Thoracic aorta (tissue), 2 donors: Measurements from ENCODE around the gene MYO5B. TPM values are rescaled to one million over a fixed set of nuclear protein-coding genes. Genes with fewer than 3 reads are reported as not detected.

Experiments used
- ATAC-seq: fragments of 150-250 bp; one replicate; pipeline ENCODE4 v1.8.0; 2017; ENCODE audit warnings: low read depth; ENCODE audit not compliant: insufficient number of reproducible peaks, low FRiP score
- DNase-seq: peaks from one replicate; pipeline ENCODE4 v3.0.0-alpha.2; 2020; ENCODE audit warnings: low spot score
- H3K27ac ChIP-seq, 2 donors: fragments of 200-600 bp; sonication (generic); 1 replicate in 1 of 2; 2 replicates in 1 of 2; pipeline ENCODE4 v1.5.1; 2016; ENCODE audit warnings: mild to moderate bottlenecking in 2 of 2, moderate library complexity in 2 of 2
- H3K27me3 ChIP-seq: fragments of 200-600 bp; sonication (generic); replicated peaks from 2 replicates; pipeline ENCODE4 v1.6.0; 2016; ENCODE audit warnings: mild to moderate bottlenecking; ENCODE audit not compliant: insufficient read depth
- H3K36me3 ChIP-seq: fragments of 200-600 bp; sonication (generic); one replicate; pipeline ENCODE4 v1.5.1; 2016
- H3K4me1 ChIP-seq, 2 donors: fragments of 200-600 bp; sonication (generic); 1 replicate in 1 of 2; 2 replicates in 1 of 2; pipeline versions ENCODE4 v1.5.1 to v1.6.0; 2016; ENCODE audit warnings: low read depth in 2 of 2, mild to moderate bottlenecking in 1 of 2; ENCODE audit not compliant: control insufficient read depth in 1 of 2
- H3K4me3 ChIP-seq: fragments of 200-600 bp; sonication (generic); 2 replicates; pipeline ENCODE4 v1.5.1; 2016; ENCODE audit warnings: mild to moderate bottlenecking
- H3K9me3 ChIP-seq: fragments of 200-600 bp; sonication (generic); 2 replicates; pipeline ENCODE4 v1.5.1; 2016
- CTCF ChIP-seq: fragments of 200-600 bp; sonication (generic); IDR thresholded peaks from one replicate; pipeline ENCODE4 v1.5.1; 2019; ENCODE audit warnings: antibody characterized with exemption
- total RNA-seq, 2 donors: library from RNA; depleted of rRNA; stranded (reverse); fragments of >200 nt; gene quantifications; one replicate each; pipeline versions ENCODE4 v1.1.0 to v1.2.3, GENCODE V29; 2016

Gene MYO5B
- total RNA-seq, 2 donors from 2014 or later: 8.3 to 13.5 TPM

- Histone ChIP-seq H3K27ac (no peak overlapping the region), H3K36me3 (no peaks in the 10 kb centered on the region), H3K27me3 (no peaks in the 10 kb centered on the region), H3K4me3 (no peak overlapping the region), H3K4me1 (no peaks in the 10 kb centered on the region), H3K9me3 (no peaks in the 10 kb centered on the region)
- DNase-seq (no peak), ATAC-seq (no peak)
- TF ChIP-seq CTCF: no peak
These were observed 195.8 kb downstream of the MYO5B start for GRCh38 chr18:49999128-49999527.

GRCh38 chr18:49997558-49997957, 197.4 kb downstream of the MYO5B start:
- Histone ChIP-seq H3K4me1 (no peaks in the 10 kb centered on the region), H3K9me3 (no peaks in the 10 kb centered on the region), H3K36me3 (no peaks in the 10 kb centered on the region), H3K27ac (no peak overlapping the region), H3K27me3 (no peaks in the 10 kb centered on the region), H3K4me3 (no peak overlapping the region)
- TF ChIP-seq CTCF: no peak
- ATAC-seq (no peak), DNase-seq (no peak)

- Histone ChIP-seq H3K9me3 (no peaks in the 10 kb centered on the region), H3K36me3 (no peaks in the 10 kb centered on the region), H3K27me3 (no peaks in the 10 kb centered on the region), H3K27ac (no peak overlapping the region), H3K4me3 (no peak overlapping the region), H3K4me1 (no peaks in the 10 kb centered on the region)
- no peak for TF ChIP-seq CTCF
- no peak for DNase-seq
- no peak for ATAC-seq
These were observed 200.5 kb downstream of the MYO5B start for GRCh38 chr18:49994410-49994809.

- Histone ChIP-seq H3K9me3 (no peaks in the 10 kb centered on the region), H3K4me1 (no peaks in the 10 kb centered on the region), H3K4me3 (no peak overlapping the region), H3K27ac (no peak overlapping the region), H3K27me3 (no peaks in the 10 kb centered on the region), H3K36me3 (no peaks in the 10 kb centered on the region)
- ATAC-seq (no peak), DNase-seq (no peak)
- no peak for TF ChIP-seq CTCF
These were observed 201.6 kb downstream of the MYO5B start for GRCh38 chr18:49993299-49993698.

- no peak for TF ChIP-seq CTCF
- no peak for ATAC-seq
- H3K27me3 ChIP-seq: no peaks in the 10 kb centered on the region
- H3K4me3 ChIP-seq: no peak overlapping the region
- no peaks in the 10 kb centered on the region for H3K36me3 ChIP-seq
- no peaks in the 10 kb centered on the region for H3K9me3 ChIP-seq
- H3K4me1 ChIP-seq: no peaks in the 10 kb centered on the region
- H3K27ac ChIP-seq: no peak overlapping the region
- no peak for DNase-seq
These were observed 206.2 kb downstream of the MYO5B start for GRCh38 chr18:49988733-49989132.
